ENCODE data around the gene ATP6V1C2. TPM values are rescaled to one million over a fixed set of nuclear protein-coding genes. Genes with fewer than 3 reads are reported as not detected.

The ATP6V1C2 gene
- total and polyA plus RNA-seq, 4 donors = 0.55 to 2.5 (median 1.0) TPM

- no peaks in the 10 kb centered on the region for H3K9me3 ChIP-seq (ENCODE audit: control insufficient read depth in 4 of 4, insufficient read depth in 3 of 4, low read length in 3 of 4)
- no peak overlapping the region for H3K27ac ChIP-seq (ENCODE audit: low read depth in 1 of 2, low read length in 1 of 2)
- peaks cover 0 to 4% (median 0%) of the 10 kb centered on the region in 5 donors for H3K4me1 ChIP-seq (ENCODE audit: control insufficient read depth in 5 of 5, insufficient read depth in 5 of 5, low read length in 5 of 5)
- H3K9ac ChIP-seq (ENCODE audit: insufficient read depth in 1 of 2, low read length in 2 of 2) = no peak overlapping the region
- WGBS, 2 donors = 69 to 80% methylated on average over 5 of the region's 5 CpGs
- H3K36me3 ChIP-seq (ENCODE audit: control insufficient read depth in 4 of 4, insufficient read depth in 4 of 4, low read length in 4 of 4) = peaks cover 34 to 53% (median 44%) of the 10 kb centered on the region in 4 donors
- TF ChIP-seq, protein P1, sequence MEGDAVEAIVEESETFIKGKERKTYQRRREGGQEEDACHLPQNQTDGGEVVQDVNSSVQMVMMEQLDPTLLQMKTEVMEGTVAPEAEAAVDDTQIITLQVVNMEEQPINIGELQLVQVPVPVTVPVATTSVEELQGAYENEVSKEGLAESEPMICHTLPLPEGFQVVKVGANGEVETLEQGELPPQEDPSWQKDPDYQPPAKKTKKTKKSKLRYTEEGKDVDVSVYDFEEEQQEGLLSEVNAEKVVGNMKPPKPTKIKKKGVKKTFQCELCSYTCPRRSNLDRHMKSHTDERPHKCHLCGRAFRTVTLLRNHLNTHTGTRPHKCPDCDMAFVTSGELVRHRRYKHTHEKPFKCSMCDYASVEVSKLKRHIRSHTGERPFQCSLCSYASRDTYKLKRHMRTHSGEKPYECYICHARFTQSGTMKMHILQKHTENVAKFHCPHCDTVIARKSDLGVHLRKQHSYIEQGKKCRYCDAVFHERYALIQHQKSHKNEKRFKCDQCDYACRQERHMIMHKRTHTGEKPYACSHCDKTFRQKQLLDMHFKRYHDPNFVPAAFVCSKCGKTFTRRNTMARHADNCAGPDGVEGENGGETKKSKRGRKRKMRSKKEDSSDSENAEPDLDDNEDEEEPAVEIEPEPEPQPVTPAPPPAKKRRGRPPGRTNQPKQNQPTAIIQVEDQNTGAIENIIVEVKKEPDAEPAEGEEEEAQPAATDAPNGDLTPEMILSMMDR (IDR thresholded peaks at IDR 0.05; ENCODE audit: control extremely low read depth, extremely low read depth) = no peak
- ATAC-seq (ENCODE audit: insufficient read depth, low FRiP score) (no peak), DNase-seq (no peak)
- no peaks in the 10 kb centered on the region for H3K27me3 ChIP-seq (ENCODE audit: control insufficient read depth in 3 of 3, insufficient read depth in 3 of 3, low read length in 2 of 3)
- no peak overlapping the region for H3K4me3 ChIP-seq
These were observed 73.4 kb downstream of the ATP6V1C2 start for GRCh38 chr2:10794876-10795275.

DNA sequence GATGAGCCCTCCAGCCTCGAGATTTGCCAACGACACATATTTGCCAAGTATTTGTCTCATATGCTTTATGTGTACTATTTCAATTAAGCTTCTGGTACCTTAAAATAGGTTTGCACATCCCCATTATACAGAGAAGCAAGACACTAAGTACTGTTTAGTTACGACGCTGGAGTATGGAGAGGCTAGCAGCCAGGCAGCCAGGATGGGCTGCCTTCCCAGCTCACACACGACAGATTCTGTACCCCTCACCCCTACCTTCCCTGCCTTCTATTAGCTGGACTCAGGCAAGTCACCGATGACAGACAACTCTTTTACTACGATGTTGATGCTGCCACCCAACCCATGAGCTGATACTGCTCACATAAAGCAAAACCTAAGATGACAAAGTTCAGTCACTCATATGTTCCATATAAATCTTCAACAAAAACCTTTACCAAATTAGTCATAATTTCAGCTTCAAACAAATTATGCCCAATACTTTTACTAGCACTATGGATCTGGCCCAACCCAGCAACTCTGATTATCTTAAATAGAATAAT, 74.1 kb downstream of the ATP6V1C2 start:
- Histone ChIP-seq H3K4me3 (no peak overlapping the region), H3K27ac (ENCODE audit: low read depth in 1 of 2, low read length in 1 of 2) (no peak overlapping the region), H3K36me3 (ENCODE audit: control insufficient read depth in 4 of 4, insufficient read depth in 4 of 4, low read length in 4 of 4) (peaks cover 32 to 50% (median 40%) of the 10 kb centered on the region in 4 donors), H3K9me3 (ENCODE audit: control insufficient read depth in 4 of 4, insufficient read depth in 3 of 4, low read length in 3 of 4) (no peaks in the 10 kb centered on the region), H3K27me3 (ENCODE audit: control insufficient read depth in 3 of 3, insufficient read depth in 3 of 3, low read length in 2 of 3) (no peaks in the 10 kb centered on the region), H3K9ac (ENCODE audit: insufficient read depth in 1 of 2, low read length in 2 of 2) (no peak overlapping the region), H3K4me1 (ENCODE audit: control insufficient read depth in 5 of 5, insufficient read depth in 5 of 5, low read length in 5 of 5) (peaks cover 0 to 4% (median 0%) of the 10 kb centered on the region in 5 donors)
- DNase-seq (no peak), ATAC-seq (ENCODE audit: insufficient read depth, low FRiP score) (no peak)
- 69 to 83% methylated on average over 7 of the region's 7 CpGs for WGBS, 2 donors
- TF ChIP-seq, protein P1 (IDR thresholded peaks at IDR 0.05; ENCODE audit: control extremely low read depth, extremely low read depth) = no peak

DNA sequence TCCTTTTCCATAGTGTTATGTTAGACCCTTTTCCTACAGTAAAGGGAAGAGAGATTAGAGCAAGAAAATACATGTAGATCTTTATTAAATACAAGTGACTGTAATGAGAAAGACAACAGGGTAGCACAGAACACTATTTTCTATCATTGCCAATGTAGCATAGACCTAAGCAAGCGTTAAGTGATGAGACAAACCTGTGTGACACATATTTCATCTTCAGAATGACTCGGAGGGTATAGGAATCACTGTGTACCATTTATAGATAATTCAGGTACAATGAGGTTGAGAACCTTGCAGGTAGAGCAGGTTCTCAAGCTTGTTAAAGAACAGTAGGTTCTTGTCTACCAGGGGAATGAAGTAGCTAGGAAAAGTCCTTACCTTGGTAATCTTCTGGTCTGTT, 75.3 kb downstream of the ATP6V1C2 start:
- H3K9ac ChIP-seq (ENCODE audit: insufficient read depth in 1 of 2, low read length in 2 of 2) = no peak overlapping the region
- ATAC-seq (ENCODE audit: insufficient read depth, low FRiP score) = no peak
- H3K27me3 ChIP-seq (ENCODE audit: control insufficient read depth in 3 of 3, insufficient read depth in 3 of 3, low read length in 2 of 3) = no peaks in the 10 kb centered on the region
- no peak for DNase-seq
- 95 to 98% methylated on average over 2 of the region's 2 CpGs for WGBS, 2 donors
- TF ChIP-seq, protein P1 (IDR thresholded peaks at IDR 0.05; ENCODE audit: control extremely low read depth, extremely low read depth) = no peak
- H3K4me1 ChIP-seq (ENCODE audit: control insufficient read depth in 5 of 5, insufficient read depth in 5 of 5, low read length in 5 of 5) = peaks cover 0 to 4% (median 0%) of the 10 kb centered on the region in 5 donors
- no peaks in the 10 kb centered on the region for H3K9me3 ChIP-seq (ENCODE audit: control insufficient read depth in 4 of 4, insufficient read depth in 3 of 4, low read length in 3 of 4)
- no peak overlapping the region for H3K27ac ChIP-seq (ENCODE audit: low read depth in 1 of 2, low read length in 1 of 2)
- no peak overlapping the region for H3K4me3 ChIP-seq
- H3K36me3 ChIP-seq (ENCODE audit: control insufficient read depth in 4 of 4, insufficient read depth in 4 of 4, low read length in 4 of 4) = peaks cover 28 to 49% (median 41%) of the 10 kb centered on the region in 4 donors

GRCh38 chr2:10798783-10799182, 77.4 kb downstream of the ATP6V1C2 start:
- peaks cover 23 to 41% (median 38%) of the 10 kb centered on the region in 4 donors for H3K36me3 ChIP-seq (ENCODE audit: control insufficient read depth in 4 of 4, insufficient read depth in 4 of 4, low read length in 4 of 4)
- no peak overlapping the region for H3K4me3 ChIP-seq
- no peak for ATAC-seq (ENCODE audit: insufficient read depth, low FRiP score)
- H3K27me3 ChIP-seq (ENCODE audit: control insufficient read depth in 3 of 3, insufficient read depth in 3 of 3, low read length in 2 of 3) = no peaks in the 10 kb centered on the region
- no peak overlapping the region for H3K27ac ChIP-seq (ENCODE audit: low read depth in 1 of 2, low read length in 1 of 2)
- peaks cover 0 to 5% (median 0%) of the 10 kb centered on the region in 5 donors for H3K4me1 ChIP-seq (ENCODE audit: control insufficient read depth in 5 of 5, insufficient read depth in 5 of 5, low read length in 5 of 5)
- 87 to 93% methylated on average over 8 of the region's 8 CpGs for WGBS, 2 donors
- TF ChIP-seq, protein P1 (IDR thresholded peaks at IDR 0.05; ENCODE audit: control extremely low read depth, extremely low read depth) = no peak
- H3K9ac ChIP-seq (ENCODE audit: insufficient read depth in 1 of 2, low read length in 2 of 2) = no peak overlapping the region
- H3K9me3 ChIP-seq (ENCODE audit: control insufficient read depth in 4 of 4, insufficient read depth in 3 of 4, low read length in 3 of 4) = no peaks in the 10 kb centered on the region
- no peak for DNase-seq
